Neural progenitor cell (in vitro differentiated cells): Measurements from ENCODE around the gene EEF1AKMT4. TPM values are rescaled to one million over a fixed set of nuclear protein-coding genes. Genes with fewer than 3 reads are reported as not detected.
A peak's percentile ranks its signal among the peaks of the same experiment; 100 is the strongest.

Experiments used
- DNase-seq: peaks from one replicate; pipeline ENCODE4 v3.0.0-alpha.2; 2016; ENCODE audit warnings: low spot score
- H2AFZ ChIP-seq: fragments of 200-600 bp; sonication (generic); replicated peaks from 2 replicates; pipeline ENCODE4 v1.6.1; 2016; ENCODE audit warnings: antibody characterized with exemption
- H3F3A ChIP-seq: fragments of 200-600 bp; sonication (generic); 2 replicates; pipeline ENCODE4 v1.6.1; 2016; ENCODE audit warnings: antibody characterized with exemption, low read depth
- H3K27ac ChIP-seq: fragments of 200-600 bp; sonication (generic); 2 replicates; pipeline ENCODE4 v1.5.1; 2016; ENCODE audit warnings: mild to moderate bottlenecking
- H3K27me3 ChIP-seq: fragments of 200-600 bp; sonication (generic); 2 replicates; pipeline ENCODE4 v1.6.1; 2016; ENCODE audit warnings: mild to moderate bottlenecking, moderate library complexity
- H3K36me3 ChIP-seq: fragments of 200-600 bp; sonication (generic); 2 replicates; pipeline ENCODE4 v1.5.1; 2016
- H3K4me1 ChIP-seq: fragments of 200-600 bp; sonication (generic); 2 replicates; pipeline ENCODE4 v1.6.1; 2016; ENCODE audit warnings: mixed run types
- H3K4me2 ChIP-seq: fragments of 200-600 bp; sonication (generic); 2 replicates; pipeline ENCODE4 v1.6.1; 2016
- H3K4me3 ChIP-seq: fragments of 200-600 bp; sonication (generic); 2 replicates; pipeline ENCODE4 v1.5.1; 2016
- H3K79me2 ChIP-seq: fragments of 200-600 bp; sonication (generic); 2 replicates; pipeline ENCODE4 v1.6.1; 2016; ENCODE audit warnings: low read depth
- H3K9ac ChIP-seq: fragments of 200-600 bp; sonication (generic); 2 replicates; pipeline ENCODE4 v1.6.1; 2016
- H3K9me3 ChIP-seq: fragments of 200-600 bp; sonication (generic); 2 replicates; pipeline ENCODE4 v1.5.1; 2016; ENCODE audit warnings: low read depth
- H4K20me1 ChIP-seq: fragments of 200-600 bp; sonication (generic); 2 replicates; pipeline ENCODE4 v1.6.1; 2016; ENCODE audit warnings: low read depth
- H3K27ac Mint-ChIP-seq: 3 replicates; pipeline ENCODE4 v1.8.0; 2021; ENCODE audit warnings: mixed read lengths
- H3K27me3 Mint-ChIP-seq: 2 replicates; pipeline ENCODE4 v1.8.0; 2022; ENCODE audit warnings: low read depth, mild to moderate bottlenecking, inconsistent platforms, moderate library complexity, mixed read lengths; ENCODE audit not compliant: insufficient read depth
- H3K36me3 Mint-ChIP-seq: 3 replicates; pipeline ENCODE4 v1.8.0; 2021; ENCODE audit warnings: mixed read lengths
- H3K4me1 Mint-ChIP-seq: 3 replicates; pipeline ENCODE4 v1.8.0; 2021; ENCODE audit warnings: mixed read lengths
- H3K4me3 Mint-ChIP-seq: 3 replicates; pipeline ENCODE4 v1.8.0; 2021; ENCODE audit warnings: mild to moderate bottlenecking, moderate library complexity, mixed read lengths
- H3K9me3 Mint-ChIP-seq: 3 replicates; pipeline ENCODE4 v1.8.0; 2020; ENCODE audit warnings: mixed read lengths
- CTCF ChIP-seq: fragments of 200-600 bp; sonication (generic); IDR thresholded peaks from 2 replicates; pipeline ENCODE4 v1.5.1; 2017; ENCODE audit warnings: antibody characterized with exemption, mild to moderate bottlenecking
- EZH2 ChIP-seq: fragments of 200-600 bp; sonication (generic); IDR thresholded peaks from 2 replicates; pipeline ENCODE4 v1.6.1; 2017; ENCODE audit warnings: antibody characterized with exemption, mild to moderate bottlenecking, moderate library complexity
- EZH2phosphoT487 ChIP-seq: fragments of 200-600 bp; sonication (generic); IDR thresholded peaks from 2 replicates; pipeline ENCODE4 v1.6.1; 2017; ENCODE audit warnings: antibody characterized with exemption
- total RNA-seq: library from RNA; depleted of rRNA; stranded (reverse); fragments of >200 nt; gene quantifications from 2 replicates; pipeline ENCODE4 v1.2.3, GENCODE V29; 2015; ENCODE audit warnings: low replicate concordance

EEF1AKMT4 gene
- total RNA-seq, 1 donor from 2014 or later: 3.7 TPM

- H3K4me2 ChIP-seq: no peak overlapping the region
- H3K9me3 ChIP-seq: no peaks in the 10 kb centered on the region
- no peak for DNase-seq
- Mint-ChIP-seq H3K9me3 (no peaks in the 10 kb centered on the region), H3K27me3 (peaks cover 31% of the 10 kb centered on the region), H3K4me1 (peaks cover 16% of the 10 kb centered on the region), H3K27ac (no peak overlapping the region), H3K36me3 (no peaks in the 10 kb centered on the region), H3K4me3 (no peak overlapping the region)
- H2AFZ ChIP-seq: no peak overlapping the region
- H3K27ac ChIP-seq: no peak overlapping the region
- no peaks in the 10 kb centered on the region for H3K79me2 ChIP-seq
- H3K9ac ChIP-seq: no peak overlapping the region
- H3K4me3 ChIP-seq: no peak overlapping the region
- H3F3A ChIP-seq: peaks cover 28% of the 10 kb centered on the region
- H3K36me3 ChIP-seq: no peaks in the 10 kb centered on the region
- H3K27me3 ChIP-seq: peaks cover 53% of the 10 kb centered on the region
- peaks cover 60% of the 10 kb centered on the region for H4K20me1 ChIP-seq
- no peak for TF ChIP-seq EZH2phosphoT487
- no peak for TF ChIP-seq CTCF
- TF ChIP-seq EZH2: no peak
- H3K4me1 ChIP-seq: peaks cover 5% of the 10 kb centered on the region
Measured at GRCh38 chr3:184257083-184257915, 7.8 kb downstream of the EEF1AKMT4 start.

GRCh38 chr3:184258926-184259325, 9.5 kb downstream of the EEF1AKMT4 start:
- TF ChIP-seq EZH2: no peak
- TF ChIP-seq EZH2phosphoT487: no peak
- TF ChIP-seq CTCF: no peak
- Histone ChIP-seq H3K27me3 (peaks cover 69% of the 10 kb centered on the region), H4K20me1 (peaks cover 70% of the 10 kb centered on the region), H2AFZ (no peak overlapping the region), H3K27ac (no peak overlapping the region), H3K4me3 (no peak overlapping the region), H3K36me3 (no peaks in the 10 kb centered on the region), H3K4me2 (no peak overlapping the region), H3K9ac (no peak overlapping the region), H3K4me1 (peaks cover 12% of the 10 kb centered on the region), H3F3A (peaks cover 31% of the 10 kb centered on the region), H3K79me2 (no peaks in the 10 kb centered on the region), H3K9me3 (no peaks in the 10 kb centered on the region)
- Mint-ChIP-seq H3K4me3 (peak overlapping the region; percentile 76), H3K27me3 (peaks cover 37% of the 10 kb centered on the region), H3K9me3 (no peaks in the 10 kb centered on the region), H3K4me1 (peaks cover 21% of the 10 kb centered on the region), H3K27ac (no peak overlapping the region), H3K36me3 (no peaks in the 10 kb centered on the region)
- no peak for DNase-seq

- Histone ChIP-seq H3K27ac (no peak overlapping the region), H3K9me3 (no peaks in the 10 kb centered on the region), H3K79me2 (no peaks in the 10 kb centered on the region), H3K4me3 (peak overlapping the region; percentile 27), H3K27me3 (peaks cover 74% of the 10 kb centered on the region), H3K36me3 (no peaks in the 10 kb centered on the region), H3K4me2 (peak overlapping the region; percentile 73), H4K20me1 (peaks cover 70% of the 10 kb centered on the region), H3K9ac (no peak overlapping the region), H2AFZ (no peak overlapping the region), H3K4me1 (peaks cover 12% of the 10 kb centered on the region), H3F3A (peaks cover 31% of the 10 kb centered on the region)
- no peak for DNase-seq
- TF ChIP-seq EZH2: peak; percentile 63
- no peak for TF ChIP-seq EZH2phosphoT487
- peaks cover 39% of the 10 kb centered on the region for H3K27me3 Mint-ChIP-seq
- H3K4me1 Mint-ChIP-seq: peaks cover 21% of the 10 kb centered on the region
- no peaks in the 10 kb centered on the region for H3K36me3 Mint-ChIP-seq
- no peak overlapping the region for H3K27ac Mint-ChIP-seq
- H3K4me3 Mint-ChIP-seq: peak overlapping the region; percentile 76
- no peaks in the 10 kb centered on the region for H3K9me3 Mint-ChIP-seq
Measured at GRCh38 chr3:184259396-184259877, 10.0 kb downstream of the EEF1AKMT4 start.
